Measurements from ENCODE around the gene SPEN. TPM values are rescaled to one million over a fixed set of nuclear protein-coding genes. Genes with fewer than 3 reads are reported as not detected.
A peak's percentile ranks its signal among the peaks of the same experiment; 100 is the strongest.

Gene SPEN
- total and polyA plus RNA-seq, 9 of the 15 experiments (the other 6 are each of a cell fraction or from before 2014, with no cell fraction given): 5.7 to 87.5 (median 27.2) TPM

GRCh38 chr1:15847100-15847892 lies at the start of gene SPEN (continued):
- no peak for TF ChIP-seq ZNF324 (CRISPR knock-in tag; IDR thresholded peaks at IDR 0.05)
- TF ChIP-seq NCOA2 (IDR thresholded peaks at IDR 0.05; ENCODE audit: partially characterized antibody in 2 of 2): no peak
- TF ChIP-seq ZBTB8A (IDR thresholded peaks at IDR 0.05; ENCODE audit: partially characterized antibody): no peak
- no peak for TF ChIP-seq ZNF407 (IDR thresholded peaks at IDR 0.05; ENCODE audit: low read depth)
- TF ChIP-seq ZBTB5 (IDR thresholded peaks at IDR 0.05): no peak
- no peak for TF ChIP-seq TCFL5 (CRISPR knock-in tag; conservative IDR thresholded peaks at IDR 0.05)
- TF ChIP-seq KDM1A (IDR thresholded peaks at IDR 0.05): no peak
- TF ChIP-seq ZNF274 (IDR thresholded peaks at IDR 0.05; ENCODE audit: borderline replicate concordance, low read depth, low read length): no peak
- TF ChIP-seq, protein P1, sequence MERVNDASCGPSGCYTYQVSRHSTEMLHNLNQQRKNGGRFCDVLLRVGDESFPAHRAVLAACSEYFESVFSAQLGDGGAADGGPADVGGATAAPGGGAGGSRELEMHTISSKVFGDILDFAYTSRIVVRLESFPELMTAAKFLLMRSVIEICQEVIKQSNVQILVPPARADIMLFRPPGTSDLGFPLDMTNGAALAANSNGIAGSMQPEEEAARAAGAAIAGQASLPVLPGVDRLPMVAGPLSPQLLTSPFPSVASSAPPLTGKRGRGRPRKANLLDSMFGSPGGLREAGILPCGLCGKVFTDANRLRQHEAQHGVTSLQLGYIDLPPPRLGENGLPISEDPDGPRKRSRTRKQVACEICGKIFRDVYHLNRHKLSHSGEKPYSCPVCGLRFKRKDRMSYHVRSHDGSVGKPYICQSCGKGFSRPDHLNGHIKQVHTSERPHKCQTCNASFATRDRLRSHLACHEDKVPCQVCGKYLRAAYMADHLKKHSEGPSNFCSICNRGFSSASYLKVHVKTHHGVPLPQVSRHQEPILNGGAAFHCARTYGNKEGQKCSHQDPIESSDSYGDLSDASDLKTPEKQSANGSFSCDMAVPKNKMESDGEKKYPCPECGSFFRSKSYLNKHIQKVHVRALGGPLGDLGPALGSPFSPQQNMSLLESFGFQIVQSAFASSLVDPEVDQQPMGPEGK (CRISPR knock-in tag; IDR thresholded peaks at IDR 0.05; ENCODE audit: borderline replicate concordance): no peak
- TF ChIP-seq ZNF766 (CRISPR knock-in tag; conservative IDR thresholded peaks at IDR 0.05): peak; percentile 95
- no peak for TF ChIP-seq RBM34 (IDR thresholded peaks at IDR 0.05; ENCODE audit: borderline replicate concordance, insufficient read depth, low read length)
- TF ChIP-seq ARHGAP35 (IDR thresholded peaks at IDR 0.05; ENCODE audit: partially characterized antibody): no peak
- TF ChIP-seq BMI1 (IDR thresholded peaks at IDR 0.05; ENCODE audit: low read length): no peak
- 0 out of 2 replicates have a peak, but pooled peaks have one; percentile 41 for TF ChIP-seq ZNF584 (CRISPR knock-in tag; IDR thresholded peaks at IDR 0.05; ENCODE audit: low read depth)

Measured in K562 (cell line).